ENCODE measurements around the gene UNK. TPM values are rescaled to one million over a fixed set of nuclear protein-coding genes. Genes with fewer than 3 reads are reported as not detected.

Gene UNK
- total RNA-seq, 2 experiments from 2014 or later: 41.5 to 67.6 TPM

GRCh38 chr17:75773808-75774470, 10.7 kb upstream of the UNK start:
- H4K20me1 ChIP-seq (ENCODE audit: insufficient read depth, low read length): peaks cover 24% of the 10 kb centered on the region
- no peak overlapping the region for H3K4me3 ChIP-seq (ENCODE audit: low read depth, low read length, poor library complexity, severe bottlenecking)
- peaks cover 26% of the 10 kb centered on the region for H3K79me2 ChIP-seq (ENCODE audit: insufficient read depth, low read depth, low read length)
- no peak for DNase-seq (ENCODE audit: low spot score)
- no peak; the same call in 1 of the 2 replicates for TF ChIP-seq CTCF (conservative IDR thresholded peaks at IDR 0.05; ENCODE audit: low read length)
- no peak for TF ChIP-seq EZH2phosphoT487 (IDR thresholded peaks at IDR 0.05; ENCODE audit: borderline replicate concordance, low read depth, low read length)
- peaks cover 27% of the 10 kb centered on the region for H3K4me1 ChIP-seq (ENCODE audit: insufficient read depth, low read length, poor library complexity, severe bottlenecking)
- intact Hi-C loops (cut with micrococcal nuclease; ENCODE audit: unreplicated experiment): no loop called here
- H3K9me2 ChIP-seq (ENCODE audit: insufficient read depth, low read length): no peaks in the 10 kb centered on the region
- H3K9me3 ChIP-seq (ENCODE audit: low read length): no peaks in the 10 kb centered on the region
- ChIA-PET CTCF (ENCODE audit: unreplicated experiment) (interaction anchor here (0.9 kb wide), 1 partner anchor 10 kb away, joined by 3 read pairs; no protein-coding TSS in a partner anchor), POLR2A (interaction anchor here (1.2 to 3.2 kb wide), 3 partner anchors 9 to 12 kb away, joined by 3 to 10 read pairs (median 5); partner anchors contain the start of gene GALK1)
- no peak overlapping the region for H3K4me2 ChIP-seq (ENCODE audit: low read length)
- H3K36me3 ChIP-seq (ENCODE audit: insufficient read depth, low read length): peaks cover 41% of the 10 kb centered on the region
- no peak overlapping the region for H2AFZ ChIP-seq (ENCODE audit: low read length)
- H3K27ac ChIP-seq (ENCODE audit: low read depth, low read length, poor library complexity, severe bottlenecking): no peak overlapping the region
- BruUV-seq (replicated peaks): no TSS peak

- no peak overlapping the region for H2AFZ ChIP-seq (ENCODE audit: low read length)
- H3K79me2 ChIP-seq (ENCODE audit: insufficient read depth, low read depth, low read length): peaks cover 32% of the 10 kb centered on the region
- H3K4me1 ChIP-seq (ENCODE audit: insufficient read depth, low read length, poor library complexity, severe bottlenecking): peaks cover 27% of the 10 kb centered on the region
- no peak overlapping the region for H3K4me3 ChIP-seq (ENCODE audit: low read depth, low read length, poor library complexity, severe bottlenecking)
- POLR2A ChIA-PET: interaction anchor here (3.2 kb wide), 1 partner anchor 10 kb away, joined by 10 read pairs; the partner anchor contains the start of gene GALK1
- peaks cover 24% of the 10 kb centered on the region for H4K20me1 ChIP-seq (ENCODE audit: insufficient read depth, low read length)
- no peak for TF ChIP-seq CTCF (conservative IDR thresholded peaks at IDR 0.05; ENCODE audit: low read length)
- no peak for TF ChIP-seq EZH2phosphoT487 (IDR thresholded peaks at IDR 0.05; ENCODE audit: borderline replicate concordance, low read depth, low read length)
- H3K9me3 ChIP-seq (ENCODE audit: low read length): no peaks in the 10 kb centered on the region
- intact Hi-C loops (cut with micrococcal nuclease; ENCODE audit: unreplicated experiment): no loop called here
- CTCF ChIA-PET (ENCODE audit: unreplicated experiment): no interaction called here
- no peak for DNase-seq (ENCODE audit: low spot score)
- H3K9me2 ChIP-seq (ENCODE audit: insufficient read depth, low read length): no peaks in the 10 kb centered on the region
- no peak overlapping the region for H3K4me2 ChIP-seq (ENCODE audit: low read length)
- no TSS peak for BruUV-seq (replicated peaks)
- H3K36me3 ChIP-seq (ENCODE audit: insufficient read depth, low read length): peaks cover 46% of the 10 kb centered on the region
- H3K27ac ChIP-seq (ENCODE audit: low read depth, low read length, poor library complexity, severe bottlenecking): no peak overlapping the region
Measured at GRCh38 chr17:75774471-75774990, 10.1 kb upstream of the UNK start.

All from OCI-LY7 (cell line).